Breast epithelium (tissue), 4 donors: Measurements from ENCODE around the gene NOS1AP. TPM values are rescaled to one million over a fixed set of nuclear protein-coding genes. Genes with fewer than 3 reads are reported as not detected.
A peak's percentile ranks its signal among the peaks of the same experiment; 100 is the strongest.
"Not testable (repeated sequence)": the region's sequence is repeated elsewhere in the genome, so short reads cannot be mapped to it uniquely, and the experiment has no call there.

ENCODE experiments used
- DNase-seq, 2 donors: peaks; one replicate each; pipeline ENCODE4 v3.0.0-alpha.2; 2019; ENCODE audit warnings: low spot score in 2 of 2
- H3K27ac ChIP-seq, 2 donors: fragments of 200-600 bp; sonication (generic) in 1 of 2; one replicate each; pipeline ENCODE4 v1.5.1; 2016 to 2019; ENCODE audit warnings: mild to moderate bottlenecking in 1 of 2
- H3K27me3 ChIP-seq, 2 donors: fragments of 200-600 bp; sonication (generic) in 1 of 2; one replicate each; pipeline versions ENCODE4 v1.5.1 to v1.6.0; 2017 to 2019; ENCODE audit warnings: control low read depth in 1 of 2, mild to moderate bottlenecking in 1 of 2
- H3K36me3 ChIP-seq: fragments of 200-600 bp; one replicate; pipeline ENCODE4 v1.5.1; 2019
- H3K4me1 ChIP-seq, 2 donors: fragments of 200-600 bp; sonication (generic); one replicate each; pipeline ENCODE4 v1.5.1; 2016 to 2019; ENCODE audit warnings: control low read depth in 1 of 2
- H3K4me3 ChIP-seq, 3 donors: fragments of 200-600 bp; sonication (generic); 1 replicate in 2 of 3; 2 replicates in 1 of 3; pipeline ENCODE4 v1.5.1; 2016 to 2019; ENCODE audit warnings: mild to moderate bottlenecking in 3 of 3, moderate library complexity in 2 of 3
- H3K9me3 ChIP-seq, 2 donors: fragments of 200-600 bp; sonication (generic) in 1 of 2; one replicate each; pipeline ENCODE4 v1.5.1; 2016 to 2019; ENCODE audit warnings: control low read depth in 1 of 2
- CTCF ChIP-seq, 3 donors: fragments of 450-650 bp; IDR thresholded peaks; one replicate each; pipeline ENCODE4 v1.5.1; 2016 to 2017; ENCODE audit warnings: antibody characterized with exemption in 3 of 3, mild to moderate bottlenecking in 3 of 3, moderate library complexity in 3 of 3
- POLR2A ChIP-seq: fragments of 450-650 bp; IDR thresholded peaks from one replicate; pipeline ENCODE4 v1.6.1; 2016; ENCODE audit warnings: antibody characterized with exemption, mild to moderate bottlenecking, moderate library complexity
- POLR2AphosphoS5 ChIP-seq, 3 donors: sonication (generic); formaldehyde crosslinking; IDR thresholded peaks; one replicate each; pipeline ENCODE4 v1.6.1; 2017; ENCODE audit warnings: antibody characterized with exemption in 3 of 3
- intact Hi-C: fragments of 100-400 bp; cut with DNase I; formaldehyde crosslinking; loops from one replicate; pipeline ENCODE4 v1.15.1; 2023; ENCODE audit warnings: low total_unique reads
- total RNA-seq, 3 donors: library from RNA; depleted of rRNA; stranded (reverse); fragments of >200 nt; gene quantifications; one replicate each; pipeline ENCODE4 v1.1.0, GENCODE V29; 2016

The NOS1AP gene
- total RNA-seq, 3 donors from 2014 or later, result 2.2 to 17.6 (median 11.8) TPM

GRCh38 chr1:162079030-162079429 is 9.5 kb downstream of the NOS1AP start:
- TF ChIP-seq POLR2AphosphoS5 (IDR thresholded peaks at IDR 0.05), result no peak
- TF ChIP-seq POLR2A, result no peak
- TF ChIP-seq CTCF (IDR thresholded peaks at IDR 0.05), result no peak
- H3K27ac ChIP-seq, result no peak overlapping the region
- intact Hi-C loops, result no loop called here
- no peaks in the 10 kb centered on the region for H3K36me3 ChIP-seq
- DNase-seq, result no peak
- no peaks in the 10 kb centered on the region for H3K27me3 ChIP-seq
- H3K4me1 ChIP-seq, result no peaks in the 10 kb centered on the region
- H3K9me3 ChIP-seq, result peaks cover 0 to 6% of the 10 kb centered on the region in 2 donors
- no peak overlapping the region for H3K4me3 ChIP-seq

- Histone ChIP-seq H3K27me3 (no peaks in the 10 kb centered on the region), H3K9me3 (no peaks in the 10 kb centered on the region), H3K4me3 (no peak overlapping the region), H3K36me3 (no peaks in the 10 kb centered on the region), H3K4me1 (no peaks in the 10 kb centered on the region), H3K27ac (peak overlapping the region in 1 of 2 donors; percentile 43)
- TF ChIP-seq POLR2A, result no peak
- TF ChIP-seq POLR2AphosphoS5 (IDR thresholded peaks at IDR 0.05), result no peak
- TF ChIP-seq CTCF (IDR thresholded peaks at IDR 0.05), result no peak
- intact Hi-C loops, result no loop called here
- DNase-seq, result no peak
These were observed 11.1 kb downstream of the NOS1AP start for GRCh38 chr1:162080472-162081015.

GRCh38 chr1:162081316-162081715 is 11.8 kb downstream of the NOS1AP start:
- peak overlapping the region in 1 of 2 donors; percentile 1 for H3K27ac ChIP-seq
- intact Hi-C loops, result no loop called here

GRCh38 chr1:162082080-162082479 is 12.6 kb downstream of the NOS1AP start:
- H3K27ac ChIP-seq, H3K4me3 ChIP-seq, intact Hi-C loops, H3K27me3 ChIP-seq, H3K36me3 ChIP-seq, DNase-seq, H3K9me3 ChIP-seq, H3K4me1 ChIP-seq: not testable (repeated sequence)

More at GRCh38 chr1:162081316-162081715, 11.8 kb downstream of the NOS1AP start:
- no peak overlapping the region for H3K4me3 ChIP-seq
- no peaks in the 10 kb centered on the region for H3K9me3 ChIP-seq
- no peaks in the 10 kb centered on the region for H3K36me3 ChIP-seq
- TF ChIP-seq POLR2A (no peak), POLR2AphosphoS5 (IDR thresholded peaks at IDR 0.05) (no peak), CTCF (IDR thresholded peaks at IDR 0.05) (no peak)
- H3K4me1 ChIP-seq, result no peaks in the 10 kb centered on the region
- no peak for DNase-seq
- H3K27me3 ChIP-seq, result no peaks in the 10 kb centered on the region

DNA sequence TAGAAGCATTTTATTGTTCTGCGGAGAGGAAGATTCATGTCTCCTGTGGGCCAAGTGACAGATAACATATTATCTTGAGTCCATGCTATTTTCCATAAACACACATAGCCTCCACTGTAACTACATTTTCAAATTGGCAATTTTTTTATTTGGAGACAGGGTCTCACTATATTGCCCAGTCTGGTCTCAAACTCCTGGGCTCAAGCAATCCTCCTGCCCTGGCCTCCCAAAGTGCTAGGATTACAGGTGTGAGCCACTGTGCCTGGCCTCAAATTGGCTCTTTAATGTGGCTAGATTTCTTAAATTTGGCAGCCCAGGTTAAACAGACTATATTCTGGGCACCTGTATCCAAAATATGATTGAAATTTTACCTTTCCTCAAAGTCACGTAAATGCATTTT is 13.8 kb downstream of the NOS1AP start:
- intact Hi-C loops, result no loop called here
- Histone ChIP-seq H3K4me1 (no peaks in the 10 kb centered on the region), H3K27ac (no peak overlapping the region), H3K4me3 (no peak overlapping the region), H3K36me3 (no peaks in the 10 kb centered on the region), H3K27me3 (no peaks in the 10 kb centered on the region), H3K9me3 (no peaks in the 10 kb centered on the region)
- no peak for DNase-seq
- TF ChIP-seq POLR2A (no peak), CTCF (IDR thresholded peaks at IDR 0.05) (no peak), POLR2AphosphoS5 (IDR thresholded peaks at IDR 0.05) (no peak)

DNA sequence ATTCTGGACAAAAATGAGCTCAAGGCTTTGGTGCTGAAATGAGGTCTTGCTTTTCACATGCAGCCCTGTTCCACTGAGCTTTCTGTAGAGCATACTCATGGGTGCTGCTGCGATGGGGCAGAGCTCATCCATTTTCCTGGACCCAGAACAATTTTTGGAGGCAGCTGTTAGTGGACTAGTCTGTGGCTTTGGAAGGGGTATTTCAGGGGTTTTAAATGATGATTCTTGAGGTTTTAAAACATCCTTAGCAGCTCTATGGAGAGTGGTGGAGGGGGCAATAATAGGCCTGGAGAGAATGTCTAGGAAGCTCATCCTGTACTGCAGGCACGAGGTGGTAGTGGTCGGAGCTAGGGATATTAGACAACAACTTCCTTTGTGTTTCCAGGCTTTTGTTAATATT is 16.5 kb downstream of the NOS1AP start:
- no peak for DNase-seq
- H3K36me3 ChIP-seq, result no peaks in the 10 kb centered on the region
- H3K4me1 ChIP-seq, result no peaks in the 10 kb centered on the region
- TF ChIP-seq POLR2A (no peak), POLR2AphosphoS5 (IDR thresholded peaks at IDR 0.05) (no peak), CTCF (IDR thresholded peaks at IDR 0.05) (no peak)
- H3K27me3 ChIP-seq, result no peaks in the 10 kb centered on the region
- no peak overlapping the region for H3K27ac ChIP-seq
- intact Hi-C loops, result no loop called here
- H3K9me3 ChIP-seq, result peaks cover 0 to 4% of the 10 kb centered on the region in 2 donors
- H3K4me3 ChIP-seq, result no peak overlapping the region
